PC-3 (cell line): ENCODE measurements around the gene ALDH3A2.

Source experiments
- EZH2 ChIP-seq: fragments of 300-600 bp; sonication (generic); IDR thresholded peaks from one replicate; pipeline ENCODE4 v1.6.1; 2017; ENCODE audit warnings: antibody characterized with exemption, mild to moderate bottlenecking, low read length; ENCODE audit not compliant: unreplicated experiment
- EZH2phosphoT487 ChIP-seq: fragments of 300-600 bp; sonication (generic); IDR thresholded peaks from 2 replicates; pipeline ENCODE4 v1.6.1; 2018; ENCODE audit warnings: mild to moderate bottlenecking, antibody characterized with exemption, low read length, borderline replicate concordance
- TF ChIP-seq, protein P1 (sequence below): fragments of 300-600 bp; sonication (generic); conservative IDR thresholded peaks from 2 replicates; pipeline ENCODE4 v1.5.1; 2017; ENCODE audit warnings: antibody characterized with exemption, low read depth, mild to moderate bottlenecking, low read length

DNA sequence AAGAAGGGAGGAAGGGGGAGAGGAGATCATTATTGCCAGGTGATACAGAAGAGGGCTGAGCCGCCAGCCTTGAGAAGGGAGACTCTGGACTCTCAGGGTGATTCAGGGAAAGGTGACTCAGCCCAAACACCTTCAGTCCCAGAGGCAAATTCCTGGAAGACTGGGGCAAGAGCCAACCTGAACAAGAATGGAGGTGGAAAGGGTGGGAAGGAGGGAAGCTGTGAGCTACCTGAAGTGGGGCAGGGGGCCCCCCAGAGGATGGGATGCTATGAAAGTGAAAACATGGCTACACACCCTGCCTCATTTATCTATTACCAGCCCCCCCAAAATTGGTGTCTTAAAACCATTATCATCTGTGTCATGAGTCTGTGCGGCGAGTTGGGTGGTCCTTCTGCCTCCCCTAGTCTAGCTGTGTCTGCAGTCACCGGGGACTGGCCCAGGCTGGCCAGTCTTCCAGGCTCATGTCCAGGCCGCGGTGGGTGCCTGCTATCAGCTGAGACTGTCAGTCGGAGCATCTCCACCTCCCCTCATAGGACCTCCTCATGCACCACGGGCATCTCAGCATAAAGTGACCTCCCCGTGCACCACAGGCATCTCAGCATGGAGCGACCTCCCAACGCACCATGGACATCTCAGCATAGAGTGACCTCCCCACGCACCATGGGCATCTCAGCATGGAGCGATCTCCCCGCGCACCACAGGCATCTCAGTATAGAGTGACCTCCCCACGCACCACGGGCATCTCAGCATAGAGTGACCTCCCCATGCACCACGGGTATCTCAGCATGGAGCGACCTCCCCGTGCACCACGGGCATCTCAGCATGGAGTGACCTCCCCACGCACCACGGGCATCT lies 71.0 kb downstream of the ALDH3A2 start:
- TF ChIP-seq, protein P1, sequence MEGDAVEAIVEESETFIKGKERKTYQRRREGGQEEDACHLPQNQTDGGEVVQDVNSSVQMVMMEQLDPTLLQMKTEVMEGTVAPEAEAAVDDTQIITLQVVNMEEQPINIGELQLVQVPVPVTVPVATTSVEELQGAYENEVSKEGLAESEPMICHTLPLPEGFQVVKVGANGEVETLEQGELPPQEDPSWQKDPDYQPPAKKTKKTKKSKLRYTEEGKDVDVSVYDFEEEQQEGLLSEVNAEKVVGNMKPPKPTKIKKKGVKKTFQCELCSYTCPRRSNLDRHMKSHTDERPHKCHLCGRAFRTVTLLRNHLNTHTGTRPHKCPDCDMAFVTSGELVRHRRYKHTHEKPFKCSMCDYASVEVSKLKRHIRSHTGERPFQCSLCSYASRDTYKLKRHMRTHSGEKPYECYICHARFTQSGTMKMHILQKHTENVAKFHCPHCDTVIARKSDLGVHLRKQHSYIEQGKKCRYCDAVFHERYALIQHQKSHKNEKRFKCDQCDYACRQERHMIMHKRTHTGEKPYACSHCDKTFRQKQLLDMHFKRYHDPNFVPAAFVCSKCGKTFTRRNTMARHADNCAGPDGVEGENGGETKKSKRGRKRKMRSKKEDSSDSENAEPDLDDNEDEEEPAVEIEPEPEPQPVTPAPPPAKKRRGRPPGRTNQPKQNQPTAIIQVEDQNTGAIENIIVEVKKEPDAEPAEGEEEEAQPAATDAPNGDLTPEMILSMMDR, result no peak
- TF ChIP-seq EZH2 (no peak), EZH2phosphoT487 (no peak)
